ENCODE results near the gene SPATC1L.

- TF ChIP-seq ZNF274 (IDR thresholded peaks at IDR 0.05; ENCODE audit: low read depth, low read length) (no peak), YY1 (IDR thresholded peaks at IDR 0.05; ENCODE audit: insufficient read depth, insufficient read length) (no peak)
Observed at GRCh38 chr21:46148106-46148505, 36.2 kb downstream of the SPATC1L start.
